ENCODE data around the gene OGFOD3. TPM values are rescaled to one million over a fixed set of nuclear protein-coding genes. Genes with fewer than 3 reads are reported as not detected.
A peak's percentile ranks its signal among the peaks of the same experiment; 100 is the strongest.

OGFOD3 gene
- total and polyA plus RNA-seq, 2 experiments from 2014 or later, result 9.6 to 24.6 TPM

DNA sequence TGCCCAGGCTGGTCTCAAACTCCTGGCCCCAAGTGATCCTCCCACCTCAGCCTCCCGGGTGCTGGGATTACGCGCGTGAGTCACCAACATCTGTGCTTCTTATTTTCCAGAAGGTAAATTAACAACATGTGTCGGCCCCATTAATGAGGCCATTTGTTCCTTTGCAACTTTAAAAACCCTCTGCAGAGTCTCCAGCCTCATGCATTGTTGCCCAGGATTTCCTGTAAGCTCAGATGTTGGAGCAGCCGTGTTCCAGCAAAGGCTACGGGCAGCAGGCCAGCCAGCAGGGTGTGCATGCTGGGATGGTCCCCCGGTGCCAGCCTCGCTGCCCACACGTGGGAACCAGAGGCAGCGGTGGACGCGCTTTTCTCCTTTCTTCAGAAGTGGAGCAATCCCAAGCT is 19.3 kb downstream of the OGFOD3 start:
- no peak overlapping the region for H3K27ac Mint-ChIP-seq
- Histone ChIP-seq H3K4me1 (ENCODE audit: insufficient read depth) (no peaks in the 10 kb centered on the region), H3K27ac (ENCODE audit: low read depth) (no peak overlapping the region), H2AFZ (no peak overlapping the region), H3F3A (replicated peaks; ENCODE audit: low read depth) (0 out of 2 replicates have a peak, but pooled peaks cover 2% of the 10 kb centered on the region), H3K36me3 (ENCODE audit: insufficient read depth) (no peaks in the 10 kb centered on the region), H4K20me1 (replicated peaks; ENCODE audit: insufficient read depth) (no peaks in the 10 kb centered on the region), H3K9me2 (ENCODE audit: insufficient read depth) (no peaks in the 10 kb centered on the region), H3K27me3 (ENCODE audit: insufficient read depth) (no peaks in the 10 kb centered on the region), H3K79me2 (replicated peaks; ENCODE audit: insufficient read depth) (no peaks in the 10 kb centered on the region), H3K4me3 (no peak overlapping the region), H3K4me2 (no peak overlapping the region)
- TF ChIP-seq, protein P1, sequence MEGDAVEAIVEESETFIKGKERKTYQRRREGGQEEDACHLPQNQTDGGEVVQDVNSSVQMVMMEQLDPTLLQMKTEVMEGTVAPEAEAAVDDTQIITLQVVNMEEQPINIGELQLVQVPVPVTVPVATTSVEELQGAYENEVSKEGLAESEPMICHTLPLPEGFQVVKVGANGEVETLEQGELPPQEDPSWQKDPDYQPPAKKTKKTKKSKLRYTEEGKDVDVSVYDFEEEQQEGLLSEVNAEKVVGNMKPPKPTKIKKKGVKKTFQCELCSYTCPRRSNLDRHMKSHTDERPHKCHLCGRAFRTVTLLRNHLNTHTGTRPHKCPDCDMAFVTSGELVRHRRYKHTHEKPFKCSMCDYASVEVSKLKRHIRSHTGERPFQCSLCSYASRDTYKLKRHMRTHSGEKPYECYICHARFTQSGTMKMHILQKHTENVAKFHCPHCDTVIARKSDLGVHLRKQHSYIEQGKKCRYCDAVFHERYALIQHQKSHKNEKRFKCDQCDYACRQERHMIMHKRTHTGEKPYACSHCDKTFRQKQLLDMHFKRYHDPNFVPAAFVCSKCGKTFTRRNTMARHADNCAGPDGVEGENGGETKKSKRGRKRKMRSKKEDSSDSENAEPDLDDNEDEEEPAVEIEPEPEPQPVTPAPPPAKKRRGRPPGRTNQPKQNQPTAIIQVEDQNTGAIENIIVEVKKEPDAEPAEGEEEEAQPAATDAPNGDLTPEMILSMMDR (conservative IDR thresholded peaks at IDR 0.05; ENCODE audit: low read depth in 2 of 2), result no peak
- TF ChIP-seq, protein P2, sequence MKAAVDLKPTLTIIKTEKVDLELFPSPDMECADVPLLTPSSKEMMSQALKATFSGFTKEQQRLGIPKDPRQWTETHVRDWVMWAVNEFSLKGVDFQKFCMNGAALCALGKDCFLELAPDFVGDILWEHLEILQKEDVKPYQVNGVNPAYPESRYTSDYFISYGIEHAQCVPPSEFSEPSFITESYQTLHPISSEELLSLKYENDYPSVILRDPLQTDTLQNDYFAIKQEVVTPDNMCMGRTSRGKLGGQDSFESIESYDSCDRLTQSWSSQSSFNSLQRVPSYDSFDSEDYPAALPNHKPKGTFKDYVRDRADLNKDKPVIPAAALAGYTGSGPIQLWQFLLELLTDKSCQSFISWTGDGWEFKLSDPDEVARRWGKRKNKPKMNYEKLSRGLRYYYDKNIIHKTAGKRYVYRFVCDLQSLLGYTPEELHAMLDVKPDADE (IDR thresholded peaks at IDR 0.05), result no peak
- DNase-seq (ENCODE audit: low spot score) (no peak), ATAC-seq (no peak)
- peaks cover 7% of the 10 kb centered on the region for H3K27me3 Mint-ChIP-seq (ENCODE audit: insufficient read depth, low read depth, poor library complexity)
- H3K36me3 Mint-ChIP-seq (ENCODE audit: low read depth), result peaks cover 7% of the 10 kb centered on the region
- H3K9me3 Mint-ChIP-seq, result no peaks in the 10 kb centered on the region
- H3K4me1 Mint-ChIP-seq, result no peaks in the 10 kb centered on the region
- no peak overlapping the region for H3K4me3 Mint-ChIP-seq

DNA sequence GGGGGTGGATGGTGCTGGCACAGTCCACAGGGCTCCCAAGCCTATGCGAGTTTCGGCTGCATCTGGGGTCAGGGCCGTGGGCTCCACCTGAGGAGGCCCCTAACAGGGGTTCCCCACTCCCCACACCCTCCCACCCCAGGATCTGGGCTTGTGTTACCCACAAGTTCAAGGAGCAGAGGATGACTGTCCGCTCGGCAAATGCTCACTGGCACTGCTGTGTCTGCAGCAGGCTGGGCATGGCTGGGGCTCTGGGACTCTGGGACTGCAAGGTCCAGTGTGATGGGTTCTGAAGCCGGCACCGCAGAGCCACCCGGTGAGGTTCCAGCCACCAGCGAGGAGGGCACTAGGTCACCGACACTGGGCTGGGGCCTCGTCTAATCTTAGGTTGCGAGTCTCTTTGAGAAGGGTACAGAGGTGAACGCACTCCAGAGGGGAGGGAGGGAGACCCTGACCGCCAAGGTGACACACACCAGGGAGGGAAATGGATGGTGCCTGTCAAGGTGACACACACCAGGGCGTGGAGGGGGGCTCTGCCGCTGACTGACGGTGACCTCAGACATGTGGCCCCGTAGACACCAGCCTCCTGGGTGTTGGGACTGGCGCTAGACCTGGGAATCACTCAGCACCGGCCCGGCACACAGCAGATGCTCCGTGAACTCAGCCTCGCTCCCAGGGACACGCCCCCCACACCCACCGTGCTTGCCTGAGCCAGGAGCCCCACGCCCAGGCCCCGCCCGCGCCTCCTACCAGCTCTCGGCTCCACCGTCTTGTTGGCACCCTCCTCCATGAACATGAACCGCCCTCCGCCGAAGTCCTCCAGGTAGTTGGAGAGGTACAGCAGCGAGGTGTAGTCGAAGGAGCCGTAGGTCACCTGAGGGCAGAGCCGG is 20.7 kb downstream of the OGFOD3 start:
- no peaks in the 10 kb centered on the region for H3K4me1 Mint-ChIP-seq
- peak; percentile 55 for ATAC-seq
- DNase-seq (ENCODE audit: low spot score), result no peak
- Histone ChIP-seq H3K9me2 (ENCODE audit: insufficient read depth) (no peaks in the 10 kb centered on the region), H2AFZ (no peak overlapping the region), H3K79me2 (replicated peaks; ENCODE audit: insufficient read depth) (no peaks in the 10 kb centered on the region), H3K36me3 (ENCODE audit: insufficient read depth) (no peaks in the 10 kb centered on the region), H3F3A (replicated peaks; ENCODE audit: low read depth) (0 out of 2 replicates have a peak, but pooled peaks cover 2% of the 10 kb centered on the region), H3K4me1 (ENCODE audit: insufficient read depth) (no peaks in the 10 kb centered on the region), H3K4me2 (no peak overlapping the region), H3K27me3 (ENCODE audit: insufficient read depth) (no peaks in the 10 kb centered on the region), H4K20me1 (replicated peaks; ENCODE audit: insufficient read depth) (no peaks in the 10 kb centered on the region; the same call in 1 of the 2 replicates), H3K4me3 (no peak overlapping the region), H3K27ac (ENCODE audit: low read depth) (no peak overlapping the region)
- no peak overlapping the region for H3K4me3 Mint-ChIP-seq
- H3K36me3 Mint-ChIP-seq (ENCODE audit: low read depth), result peaks cover 2% of the 10 kb centered on the region; the same call in 2 of the 3 replicates
- H3K27me3 Mint-ChIP-seq (ENCODE audit: insufficient read depth, low read depth, poor library complexity), result peaks cover 8% of the 10 kb centered on the region
- H3K27ac Mint-ChIP-seq, result no peak overlapping the region
- H3K9me3 Mint-ChIP-seq, result no peaks in the 10 kb centered on the region
- TF ChIP-seq JUNB (IDR thresholded peaks at IDR 0.05; ENCODE audit: unreplicated experiment) (no peak), NANOG (IDR thresholded peaks at IDR 0.05; ENCODE audit: borderline replicate concordance) (no peak), EZH2 (IDR thresholded peaks at IDR 0.05; ENCODE audit: low read depth, unreplicated experiment) (no peak), CREB1 (CRISPR knock-in tag; IDR thresholded peaks at IDR 0.05; ENCODE audit: low read depth) (no peak), STAT1 (IDR thresholded peaks at IDR 0.05; ENCODE audit: unreplicated experiment) (no peak), ZNF331 (CRISPR knock-in tag; IDR thresholded peaks at IDR 0.05; ENCODE audit: low read depth) (no peak)
- TF ChIP-seq, protein P3, sequence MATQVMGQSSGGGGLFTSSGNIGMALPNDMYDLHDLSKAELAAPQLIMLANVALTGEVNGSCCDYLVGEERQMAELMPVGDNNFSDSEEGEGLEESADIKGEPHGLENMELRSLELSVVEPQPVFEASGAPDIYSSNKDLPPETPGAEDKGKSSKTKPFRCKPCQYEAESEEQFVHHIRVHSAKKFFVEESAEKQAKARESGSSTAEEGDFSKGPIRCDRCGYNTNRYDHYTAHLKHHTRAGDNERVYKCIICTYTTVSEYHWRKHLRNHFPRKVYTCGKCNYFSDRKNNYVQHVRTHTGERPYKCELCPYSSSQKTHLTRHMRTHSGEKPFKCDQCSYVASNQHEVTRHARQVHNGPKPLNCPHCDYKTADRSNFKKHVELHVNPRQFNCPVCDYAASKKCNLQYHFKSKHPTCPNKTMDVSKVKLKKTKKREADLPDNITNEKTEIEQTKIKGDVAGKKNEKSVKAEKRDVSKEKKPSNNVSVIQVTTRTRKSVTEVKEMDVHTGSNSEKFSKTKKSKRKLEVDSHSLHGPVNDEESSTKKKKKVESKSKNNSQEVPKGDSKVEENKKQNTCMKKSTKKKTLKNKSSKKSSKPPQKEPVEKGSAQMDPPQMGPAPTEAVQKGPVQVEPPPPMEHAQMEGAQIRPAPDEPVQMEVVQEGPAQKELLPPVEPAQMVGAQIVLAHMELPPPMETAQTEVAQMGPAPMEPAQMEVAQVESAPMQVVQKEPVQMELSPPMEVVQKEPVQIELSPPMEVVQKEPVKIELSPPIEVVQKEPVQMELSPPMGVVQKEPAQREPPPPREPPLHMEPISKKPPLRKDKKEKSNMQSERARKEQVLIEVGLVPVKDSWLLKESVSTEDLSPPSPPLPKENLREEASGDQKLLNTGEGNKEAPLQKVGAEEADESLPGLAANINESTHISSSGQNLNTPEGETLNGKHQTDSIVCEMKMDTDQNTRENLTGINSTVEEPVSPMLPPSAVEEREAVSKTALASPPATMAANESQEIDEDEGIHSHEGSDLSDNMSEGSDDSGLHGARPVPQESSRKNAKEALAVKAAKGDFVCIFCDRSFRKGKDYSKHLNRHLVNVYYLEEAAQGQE (IDR thresholded peaks at IDR 0.05; ENCODE audit: unreplicated experiment), result no peak
- TF ChIP-seq, protein P2 (IDR thresholded peaks at IDR 0.05), result no peak
- TF ChIP-seq, protein P1 (conservative IDR thresholded peaks at IDR 0.05; ENCODE audit: low read depth in 2 of 2), result no peak
